Bronchial epithelial cell (primary cell): ENCODE data around the gene CEP128. TPM values are rescaled to one million over a fixed set of nuclear protein-coding genes. Genes with fewer than 3 reads are reported as not detected.

Experiments
- DNase-seq: peaks from one replicate; pipeline ENCODE4 v3.0.0-alpha.2; 2010; ENCODE audit warnings: low read depth
- FAIRE-seq: peaks from 2 replicates; lab custom pipeline; 2011; peaks lifted over from hg19 to GRCh38; lab: Jason Lieb, UNC
- H3K27me3 ChIP-seq: 2 replicates; pipeline ENCODE4 v1.5.1; 2011; ENCODE audit warnings: low read length; ENCODE audit not compliant: control insufficient read depth, insufficient read depth
- H3K36me3 ChIP-seq: 2 replicates; pipeline ENCODE4 v1.5.1; 2011; ENCODE audit warnings: low read length; ENCODE audit not compliant: control insufficient read depth, insufficient read depth
- H3K4me3 ChIP-seq: 2 replicates; pipeline ENCODE4 v1.5.1; 2011; ENCODE audit warnings: mild to moderate bottlenecking, low read depth, low read length, control low read depth
- total RNA-seq: library from RNA; depleted of rRNA; stranded (reverse); fragments of >200 nt; gene quantifications from 2 replicates; pipeline ENCODE4 v1.2.1, GENCODE V29; 2014
- TF ChIP-seq, protein P1 (sequence below): IDR thresholded peaks from 2 replicates; pipeline ENCODE4 v1.5.1; 2011; ENCODE audit warnings: mild to moderate bottlenecking, moderate library complexity, low read length, control low read depth, inconsistent platforms; ENCODE audit not compliant: insufficient read depth, severe bottlenecking

The CEP128 gene
- total RNA-seq, 1 donor from 2014 or later: 6.6 TPM

DNA sequence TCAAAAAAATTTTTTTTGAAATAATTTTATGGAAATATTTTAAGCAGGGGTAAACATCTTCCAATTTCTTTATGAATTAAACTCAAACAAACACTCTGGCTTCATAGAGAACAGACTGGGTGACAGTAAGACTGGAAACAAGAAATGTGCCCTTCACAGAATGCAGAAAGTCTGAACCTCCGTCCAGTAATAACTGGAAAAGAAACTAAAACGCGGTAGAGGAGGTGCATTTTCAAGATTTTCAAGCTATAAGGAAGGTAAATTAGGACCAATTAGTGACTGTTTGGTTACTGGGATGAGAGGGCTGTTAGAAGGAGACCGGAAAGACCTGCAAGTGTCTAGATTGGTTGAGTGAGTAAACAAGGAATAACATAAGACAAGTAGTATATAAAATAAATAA is 245.7 kb downstream of the CEP128 start:
- Histone ChIP-seq H3K4me3 (no peak overlapping the region), H3K27me3 (no peaks in the 10 kb centered on the region), H3K36me3 (no peaks in the 10 kb centered on the region)
- DNase-seq (no peak), FAIRE-seq (no peak)
- TF ChIP-seq, protein P1, sequence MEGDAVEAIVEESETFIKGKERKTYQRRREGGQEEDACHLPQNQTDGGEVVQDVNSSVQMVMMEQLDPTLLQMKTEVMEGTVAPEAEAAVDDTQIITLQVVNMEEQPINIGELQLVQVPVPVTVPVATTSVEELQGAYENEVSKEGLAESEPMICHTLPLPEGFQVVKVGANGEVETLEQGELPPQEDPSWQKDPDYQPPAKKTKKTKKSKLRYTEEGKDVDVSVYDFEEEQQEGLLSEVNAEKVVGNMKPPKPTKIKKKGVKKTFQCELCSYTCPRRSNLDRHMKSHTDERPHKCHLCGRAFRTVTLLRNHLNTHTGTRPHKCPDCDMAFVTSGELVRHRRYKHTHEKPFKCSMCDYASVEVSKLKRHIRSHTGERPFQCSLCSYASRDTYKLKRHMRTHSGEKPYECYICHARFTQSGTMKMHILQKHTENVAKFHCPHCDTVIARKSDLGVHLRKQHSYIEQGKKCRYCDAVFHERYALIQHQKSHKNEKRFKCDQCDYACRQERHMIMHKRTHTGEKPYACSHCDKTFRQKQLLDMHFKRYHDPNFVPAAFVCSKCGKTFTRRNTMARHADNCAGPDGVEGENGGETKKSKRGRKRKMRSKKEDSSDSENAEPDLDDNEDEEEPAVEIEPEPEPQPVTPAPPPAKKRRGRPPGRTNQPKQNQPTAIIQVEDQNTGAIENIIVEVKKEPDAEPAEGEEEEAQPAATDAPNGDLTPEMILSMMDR: no peak

GRCh38 chr14:80692903-80693302 is 248.6 kb downstream of the CEP128 start:
- TF ChIP-seq, protein P1: no peak
- H3K36me3 ChIP-seq: no peaks in the 10 kb centered on the region
- H3K27me3 ChIP-seq: no peaks in the 10 kb centered on the region
- H3K4me3 ChIP-seq: no peak overlapping the region
- DNase-seq (no peak), FAIRE-seq (no peak)

- FAIRE-seq (no peak), DNase-seq (peak; percentile 22)
- TF ChIP-seq, protein P1: no peak
Measured at GRCh38 chr14:80681651-80682050, 259.9 kb downstream of the CEP128 start.

DNA sequence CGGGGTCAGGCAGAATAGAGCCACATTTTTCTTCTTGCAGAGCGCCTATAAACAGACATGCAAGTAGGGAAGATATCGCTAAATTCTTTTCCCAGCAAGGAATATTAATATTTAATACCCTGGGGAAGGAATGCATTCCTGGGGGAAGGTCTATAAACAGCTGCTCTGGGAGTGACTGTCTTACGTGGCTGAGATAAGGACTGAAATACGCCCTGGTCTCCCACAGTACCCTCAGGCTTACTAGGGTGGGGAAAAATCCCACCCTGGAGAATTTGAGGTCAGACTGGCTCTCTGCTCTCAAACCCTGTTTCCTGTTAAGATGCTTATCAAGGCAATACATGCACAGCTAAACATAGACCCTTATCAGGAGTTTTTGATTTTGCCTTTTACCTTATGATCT is 262.3 kb downstream of the CEP128 start:
- Histone ChIP-seq H3K27me3 (no peaks in the 10 kb centered on the region), H3K4me3 (no peak overlapping the region), H3K36me3 (no peaks in the 10 kb centered on the region)
- TF ChIP-seq, protein P1: no peak
- FAIRE-seq: no peak
- no peak for DNase-seq

More at GRCh38 chr14:80681651-80682050, 259.9 kb downstream of the CEP128 start:
- no peaks in the 10 kb centered on the region for H3K27me3 ChIP-seq
- no peak overlapping the region for H3K4me3 ChIP-seq
- H3K36me3 ChIP-seq: no peaks in the 10 kb centered on the region

DNA sequence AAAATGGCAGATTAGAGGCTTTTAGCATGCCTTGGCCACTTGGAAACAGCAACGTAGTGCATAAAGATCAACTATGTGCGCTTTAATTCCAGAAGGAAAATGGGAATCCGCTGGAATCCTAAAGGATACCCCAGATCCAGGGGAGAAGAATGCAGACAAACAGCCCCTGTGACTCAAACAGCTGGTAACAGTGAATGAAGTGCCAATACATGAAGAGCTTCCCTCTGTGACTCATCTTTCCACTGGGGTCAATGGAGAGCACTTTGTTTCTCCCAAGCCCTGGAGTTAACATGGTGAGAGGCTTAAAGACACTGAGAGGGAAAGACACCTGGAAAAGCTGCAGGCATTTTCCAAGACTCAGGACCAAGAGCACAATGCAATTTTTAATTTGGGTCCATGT is 263.1 kb downstream of the CEP128 start:
- FAIRE-seq (peak; percentile 18), DNase-seq (peak; percentile 56)
- Histone ChIP-seq H3K4me3 (no peak overlapping the region), H3K27me3 (no peaks in the 10 kb centered on the region), H3K36me3 (no peaks in the 10 kb centered on the region)
- TF ChIP-seq, protein P1: no peak

- DNase-seq (no peak), FAIRE-seq (no peak)
- TF ChIP-seq, protein P1: no peak
- Histone ChIP-seq H3K4me3 (no peak overlapping the region), H3K36me3 (no peaks in the 10 kb centered on the region), H3K27me3 (no peaks in the 10 kb centered on the region)
Measured at GRCh38 chr14:80669426-80669825, 272.1 kb downstream of the CEP128 start.
